DOHH2 (cell line): ENCODE measurements around the gene CTIF.

Experiments used
- CTCF ChIP-seq: fragments of 200-600 bp; sonication (generic); IDR thresholded peaks from one replicate; pipeline ENCODE4 v1.5.1; 2014; ENCODE audit warnings: antibody characterized with exemption, mild to moderate bottlenecking, low read depth, low read length; ENCODE audit not compliant: poor library complexity, severe bottlenecking
- EZH2phosphoT487 ChIP-seq: fragments of 200-600 bp; sonication (generic); IDR thresholded peaks from 2 replicates; pipeline ENCODE4 v1.6.1; 2017; ENCODE audit warnings: borderline replicate concordance, mild to moderate bottlenecking, antibody characterized with exemption, low read length, moderate library complexity, mixed read lengths

GRCh38 chr18:48772457-48772856, 233.6 kb downstream of the CTIF start:
- no peak for TF ChIP-seq CTCF
- TF ChIP-seq EZH2phosphoT487 = no peak
